GM12878 (cell line): ENCODE results near the gene PLBD1. TPM values are rescaled to one million over a fixed set of nuclear protein-coding genes. Genes with fewer than 3 reads are reported as not detected.

Source experiments
- ATAC-seq: fragments of 200-7000 bp; cut with Tn5 transposase; 3 replicates; pipeline ENCODE4 v1.9.1; 2020; ENCODE audit warnings: mild to moderate bottlenecking, moderate library complexity
- BruUV-seq: library from RNA; stranded (reverse); fragments of 400-500 nt; replicated peaks from 2 replicates; lab custom pipeline; 2021; lab: Mats Ljungman, UMichigan
- CTCF ChIA-PET: fragments of 300-600 bp; sonication (Branson Sonifier 250); formaldehyde crosslinking; extraction: SDS; loops from one replicate; lab custom pipeline; 2021; ENCODE audit warnings: inconsistent platforms; lab: Yijun Ruan, JAX
- POLR2A ChIA-PET: fragments of 350-600 bp; formaldehyde crosslinking; extraction: SDS; loops from one replicate; lab custom pipeline; 2021; ENCODE audit warnings: inconsistent platforms; lab: Charles Lee
- RAD21 ChIA-PET: fragments of 300-600 bp; sonication (Branson Sonifier 250); formaldehyde crosslinking; loops from one replicate; lab custom pipeline; 2023; ENCODE audit warnings: antibody characterized with exemption; ENCODE audit not compliant: unreplicated experiment; lab: Charles Lee
- SMC1A ChIA-PET: fragments of 300-600 bp; sonication (Branson Sonifier 250); formaldehyde crosslinking; loops from one replicate; lab custom pipeline; 2023; ENCODE audit not compliant: unreplicated experiment, uncharacterized antibody; lab: Charles Lee
- DNase-seq: peaks from one replicate; pipeline ENCODE4 v3.0.0-alpha.2; 2011; ENCODE audit warnings: low read depth, low spot score
- FAIRE-seq: peaks from 3 replicates; lab custom pipeline; 2011; peaks lifted over from hg19 to GRCh38; lab: Jason Lieb, UNC
- H2AFZ ChIP-seq: 2 replicates; pipeline ENCODE4 v1.6.0; 2011; ENCODE audit warnings: low read depth, low read length, control low read depth; ENCODE audit not compliant: control insufficient read depth
- H3K27ac ChIP-seq: 2 replicates; pipeline ENCODE4 v1.5.1; 2011; ENCODE audit warnings: control low read depth; ENCODE audit not compliant: control insufficient read depth, insufficient read depth
- H3K27me3 ChIP-seq, 2 experiments: replicated peaks in 1 of 2; 2 replicates each; pipeline versions ENCODE4 v1.6.0 to v1.6.1; 2011; ENCODE audit warnings: low read length in 1 of 2; ENCODE audit not compliant: control insufficient read depth in 2 of 2, insufficient read depth in 2 of 2
- H3K36me3 ChIP-seq, 2 experiments: 2 replicates each; pipeline ENCODE4 v1.5.1; 2011; ENCODE audit warnings: low read length in 1 of 2; ENCODE audit not compliant: control insufficient read depth in 2 of 2, insufficient read depth in 2 of 2
- H3K4me1 ChIP-seq: 2 replicates; pipeline ENCODE4 v1.6.1; 2011; ENCODE audit warnings: mild to moderate bottlenecking, low read length, moderate library complexity, mixed read lengths; ENCODE audit not compliant: control insufficient read depth, insufficient read depth
- H3K4me2 ChIP-seq: 2 replicates; pipeline ENCODE4 v1.6.0; 2011; ENCODE audit warnings: control low read depth; ENCODE audit not compliant: control insufficient read depth, insufficient read depth
- H3K4me3 ChIP-seq: fragments of 200-600 bp; sonication (generic); 2 replicates; pipeline ENCODE4 v1.5.1; 2016
- H3K79me2 ChIP-seq: 2 replicates; pipeline ENCODE4 v1.6.0; 2011; ENCODE audit warnings: low read length; ENCODE audit not compliant: control insufficient read depth, insufficient read depth
- H3K9ac ChIP-seq: 2 replicates; pipeline ENCODE4 v1.8.0; 2011; ENCODE audit warnings: low read length, control low read depth, mixed read lengths; ENCODE audit not compliant: control insufficient read depth, insufficient read depth
- H3K9me3 ChIP-seq: replicated peaks from 3 replicates; pipeline ENCODE4 v1.5.1; 2011; ENCODE audit warnings: mild to moderate bottlenecking, low read length; ENCODE audit not compliant: control insufficient read depth, insufficient read depth
- H4K20me1 ChIP-seq: 2 replicates; pipeline ENCODE4 v1.6.0; 2011; ENCODE audit not compliant: control insufficient read depth, insufficient read depth
- CBX3 ChIP-seq: fragments of 200-600 bp; sonication (generic); IDR thresholded peaks from 2 replicates; pipeline ENCODE4 v1.6.1; 2016; ENCODE audit warnings: low read depth, borderline replicate concordance
- CREM ChIP-seq: IDR thresholded peaks from 2 replicates; pipeline ENCODE4 v1.6.1; 2014; ENCODE audit warnings: antibody characterized with exemption, low read depth
- ESRRA ChIP-seq: IDR thresholded peaks from 2 replicates; pipeline ENCODE4 v1.6.1; 2012; ENCODE audit warnings: mild to moderate bottlenecking, low read length, improper control_type of control experiment
- GATAD2B ChIP-seq: fragments of 450-650 bp; conservative IDR thresholded peaks from 2 replicates; pipeline ENCODE4 v1.6.1; 2017; ENCODE audit warnings: low read depth, mild to moderate bottlenecking, moderate library complexity
- HDGF ChIP-seq: fragments of 450-650 bp; IDR thresholded peaks from 2 replicates; pipeline ENCODE4 v1.6.1; 2016; ENCODE audit warnings: antibody characterized with exemption
- IKZF1 ChIP-seq: fragments of 450-650 bp; conservative IDR thresholded peaks from 2 replicates; pipeline ENCODE4 v1.6.1; 2017; ENCODE audit warnings: antibody characterized with exemption, mild to moderate bottlenecking
- MYB ChIP-seq: fragments of 150-350 bp; IDR thresholded peaks from 2 replicates; pipeline ENCODE4 v1.6.1; 2014; ENCODE audit warnings: mild to moderate bottlenecking, low read depth, low read length, borderline replicate concordance
- NR2C1 ChIP-seq: fragments of 450-650 bp; IDR thresholded peaks from 2 replicates; pipeline ENCODE4 v1.6.1; 2017; ENCODE audit warnings: antibody characterized with exemption, mild to moderate bottlenecking, moderate library complexity
- NR2F1 ChIP-seq: fragments of 450-650 bp; conservative IDR thresholded peaks from 2 replicates; pipeline ENCODE4 v1.6.1; 2017; ENCODE audit warnings: mild to moderate bottlenecking
- PAX5 ChIP-seq: IDR thresholded peaks from 2 replicates; pipeline ENCODE4 v1.6.1; 2011; ENCODE audit warnings: low read depth, low read length, borderline replicate concordance
- PAX8 ChIP-seq: fragments of 450-650 bp; IDR thresholded peaks from 2 replicates; pipeline ENCODE4 v1.6.1; 2017; ENCODE audit warnings: mild to moderate bottlenecking, moderate library complexity
- PML ChIP-seq: IDR thresholded peaks from 2 replicates; pipeline ENCODE4 v1.6.1; 2012; ENCODE audit warnings: low read length, inconsistent platforms
- SMAD1 ChIP-seq: fragments of 450-650 bp; IDR thresholded peaks from 2 replicates; pipeline ENCODE4 v1.6.1; 2018; ENCODE audit warnings: mild to moderate bottlenecking, low read depth; ENCODE audit not compliant: partially characterized antibody
- YY1 ChIP-seq: IDR thresholded peaks from 2 replicates; pipeline ENCODE4 v1.6.1; 2011; ENCODE audit warnings: low read depth, mild to moderate bottlenecking, low read length
- ZSCAN29 ChIP-seq: fragments of 450-650 bp; IDR thresholded peaks from 2 replicates; pipeline ENCODE4 v1.6.1; 2017; ENCODE audit warnings: mild to moderate bottlenecking, moderate library complexity
- WGBS: methylation state at CpG from one replicate; pipeline ENCODE4 v1.1.6; 2016; ENCODE audit warnings: low lambda C conversion rate; ENCODE audit not compliant: insufficient replicate concordance, insufficient coverage; ENCODE audit errors: missing lambda C conversion rate; 5-methylcytosine and 5-hydroxymethylcytosine counted together
- in situ Hi-C: fragments of 300-500 bp; cut with MboI; formaldehyde crosslinking; loops from 9 replicates; pipeline ENCODE4 v1.14.3; 2018; ENCODE audit warnings: mixed read lengths
- intact Hi-C: fragments of 100-400 bp; cut with micrococcal nuclease; formaldehyde crosslinking; loops from one replicate; pipeline ENCODE4 v1.14.2; 2022; ENCODE audit not compliant: unreplicated experiment
- polyA plus RNA-seq, 11 experiments: library from polyadenylated mRNA; depleted of rRNA in 4 of 11; unstranded in 6 of 11; stranded (reverse) in 5 of 11; fragments of >200 nt; fragmentation: Nextera tagmentation in 4 of 11; fragmentation: Illumina TruSeq in 1 of 11; extraction: Ambion mirVana in 4 of 11; extraction: Trizol in 1 of 11; gene quantifications; 1 replicate in 1 of 11; 2 replicates in 10 of 11; pipeline versions ENCODE4 v1.2.1 to v1.2.3, GENCODE V29; 2011 to 2016; ENCODE audit warnings: inconsistent platforms in 2 of 11, missing spikeins in 2 of 11, low read depth in 1 of 11
- total RNA-seq, 4 experiments: library from RNA; depleted of rRNA in 3 of 4; stranded (reverse); fragments of >200 nt in 3 of 4; fragmentation: Illumina TruSeq in 1 of 4; extraction: Trizol in 1 of 4; gene quantifications; 2 replicates each; pipeline versions ENCODE4 v1.2.1 to v1.2.3, GENCODE V29; 2013 to 2021
- TF ChIP-seq, protein P1 (sequence below): IDR thresholded peaks from 2 replicates; pipeline ENCODE4 v1.6.1; 2012; ENCODE audit warnings: low read length, inconsistent platforms
- TF ChIP-seq, protein P2 (sequence below): fragments of 450-650 bp; IDR thresholded peaks from 2 replicates; pipeline ENCODE4 v1.6.1; 2017; ENCODE audit warnings: borderline replicate concordance
- TF ChIP-seq, protein P3 (sequence below): IDR thresholded peaks from 2 replicates; pipeline ENCODE4 v1.6.1; 2011; ENCODE audit warnings: borderline replicate concordance, low read depth, mild to moderate bottlenecking, moderate library complexity, low read length; ENCODE audit not compliant: insufficient read depth, poor library complexity, severe bottlenecking

The PLBD1 gene
- total and polyA plus RNA-seq, 10 of the 15 experiments (the other 5 are each of a cell fraction or from before 2014, with no cell fraction given) = 0.19 to 0.54 (median 0.27) TPM; not detected in 1

DNA sequence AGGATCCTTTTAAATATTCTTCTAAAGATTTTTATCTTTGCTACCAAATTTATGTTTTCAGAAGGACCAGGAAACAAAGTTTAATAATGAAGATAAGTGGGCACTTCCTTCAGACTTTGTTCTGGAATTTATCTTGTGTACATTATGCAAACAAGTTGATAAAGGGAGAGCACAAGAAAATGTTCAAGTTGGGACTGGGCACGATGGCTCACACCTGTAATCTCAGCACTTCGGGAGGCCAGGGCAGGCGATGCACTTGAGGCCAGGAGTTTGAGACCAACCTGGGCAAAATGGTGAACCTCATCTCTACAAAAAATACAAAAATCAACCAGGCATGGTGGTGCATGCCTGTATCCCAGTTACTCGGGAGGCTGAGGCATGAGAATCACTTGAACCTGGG, 4.6 kb downstream of the PLBD1 start:
- in situ Hi-C loops = no loop called here
- Histone ChIP-seq H3K9me3 (no peaks in the 10 kb centered on the region; the same call in 2 of the 3 replicates), H3K79me2 (no peaks in the 10 kb centered on the region), H3K27me3 (no peaks in the 10 kb centered on the region), H3K4me1 (no peaks in the 10 kb centered on the region), H3K4me2 (no peak overlapping the region), H3K27ac (no peak overlapping the region), H3K4me3 (no peak overlapping the region), H2AFZ (no peak overlapping the region), H4K20me1 (no peaks in the 10 kb centered on the region), H3K9ac (no peak overlapping the region), H3K36me3 (no peaks in the 10 kb centered on the region)
- ChIA-PET RAD21 (no interaction called here), SMC1A (interaction anchor here (0.6 to 1.0 kb wide), 3 partner anchors 8 to 66 kb away, joined by 3 read pairs; no protein-coding TSS in a partner anchor), CTCF (interaction anchor here (0.7 kb wide), 1 partner anchor 351 kb away, joined by 3 read pairs; no protein-coding TSS in a partner anchor), POLR2A (no interaction called here)
- ATAC-seq = no peak
- intact Hi-C loops = no loop called here
- no peak for TF ChIP-seq ESRRA
- TF ChIP-seq, protein P1, sequence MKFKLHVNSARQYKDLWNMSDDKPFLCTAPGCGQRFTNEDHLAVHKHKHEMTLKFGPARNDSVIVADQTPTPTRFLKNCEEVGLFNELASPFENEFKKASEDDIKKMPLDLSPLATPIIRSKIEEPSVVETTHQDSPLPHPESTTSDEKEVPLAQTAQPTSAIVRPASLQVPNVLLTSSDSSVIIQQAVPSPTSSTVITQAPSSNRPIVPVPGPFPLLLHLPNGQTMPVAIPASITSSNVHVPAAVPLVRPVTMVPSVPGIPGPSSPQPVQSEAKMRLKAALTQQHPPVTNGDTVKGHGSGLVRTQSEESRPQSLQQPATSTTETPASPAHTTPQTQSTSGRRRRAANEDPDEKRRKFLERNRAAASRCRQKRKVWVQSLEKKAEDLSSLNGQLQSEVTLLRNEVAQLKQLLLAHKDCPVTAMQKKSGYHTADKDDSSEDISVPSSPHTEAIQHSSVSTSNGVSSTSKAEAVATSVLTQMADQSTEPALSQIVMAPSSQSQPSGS = no peak
- no peak for TF ChIP-seq NR2F1
- TF ChIP-seq GATAD2B = no peak
- no peak for TF ChIP-seq NR2C1
- TF ChIP-seq PAX8 = no peak
- TF ChIP-seq CREM = no peak
- no peak for TF ChIP-seq CBX3
- no peak for TF ChIP-seq PAX5
- TF ChIP-seq YY1 = no peak
- TF ChIP-seq IKZF1 = no peak
- no peak for TF ChIP-seq ZSCAN29
- TF ChIP-seq, protein P2, sequence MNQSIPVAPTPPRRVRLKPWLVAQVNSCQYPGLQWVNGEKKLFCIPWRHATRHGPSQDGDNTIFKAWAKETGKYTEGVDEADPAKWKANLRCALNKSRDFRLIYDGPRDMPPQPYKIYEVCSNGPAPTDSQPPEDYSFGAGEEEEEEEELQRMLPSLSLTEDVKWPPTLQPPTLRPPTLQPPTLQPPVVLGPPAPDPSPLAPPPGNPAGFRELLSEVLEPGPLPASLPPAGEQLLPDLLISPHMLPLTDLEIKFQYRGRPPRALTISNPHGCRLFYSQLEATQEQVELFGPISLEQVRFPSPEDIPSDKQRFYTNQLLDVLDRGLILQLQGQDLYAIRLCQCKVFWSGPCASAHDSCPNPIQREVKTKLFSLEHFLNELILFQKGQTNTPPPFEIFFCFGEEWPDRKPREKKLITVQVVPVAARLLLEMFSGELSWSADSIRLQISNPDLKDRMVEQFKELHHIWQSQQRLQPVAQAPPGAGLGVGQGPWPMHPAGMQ = no peak
- TF ChIP-seq, protein P3, sequence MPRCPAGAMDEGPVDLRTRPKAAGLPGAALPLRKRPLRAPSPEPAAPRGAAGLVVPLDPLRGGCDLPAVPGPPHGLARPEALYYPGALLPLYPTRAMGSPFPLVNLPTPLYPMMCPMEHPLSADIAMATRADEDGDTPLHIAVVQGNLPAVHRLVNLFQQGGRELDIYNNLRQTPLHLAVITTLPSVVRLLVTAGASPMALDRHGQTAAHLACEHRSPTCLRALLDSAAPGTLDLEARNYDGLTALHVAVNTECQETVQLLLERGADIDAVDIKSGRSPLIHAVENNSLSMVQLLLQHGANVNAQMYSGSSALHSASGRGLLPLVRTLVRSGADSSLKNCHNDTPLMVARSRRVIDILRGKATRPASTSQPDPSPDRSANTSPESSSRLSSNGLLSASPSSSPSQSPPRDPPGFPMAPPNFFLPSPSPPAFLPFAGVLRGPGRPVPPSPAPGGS = no peak
- TF ChIP-seq SMAD1 = no peak
- no peak for TF ChIP-seq HDGF
- no peak for TF ChIP-seq MYB
- TF ChIP-seq PML = no peak
- DNase-seq = no peak
- no peak for FAIRE-seq
- no TSS peak for BruUV-seq
- WGBS = 66% methylated on average over 4 of the region's 4 CpGs
